IMR-90 (cell line): ENCODE data around the gene PTPRG.

Experiments
- POLR2A ChIP-seq: IDR thresholded peaks from 2 replicates; pipeline ENCODE4 v1.6.1; 2012; ENCODE audit warnings: mild to moderate bottlenecking, low read depth, low read length
- RCOR1 ChIP-seq: IDR thresholded peaks from 2 replicates; pipeline ENCODE4 v1.6.1; 2012; ENCODE audit warnings: mild to moderate bottlenecking, low read length, improper control_type of control experiment; ENCODE audit not compliant: insufficient replicate concordance
- TF ChIP-seq, protein P1 (sequence below): conservative IDR thresholded peaks from 2 replicates; pipeline ENCODE4 v1.5.1; 2012; ENCODE audit warnings: mild to moderate bottlenecking, low read depth, low read length, improper control_type of control experiment

DNA sequence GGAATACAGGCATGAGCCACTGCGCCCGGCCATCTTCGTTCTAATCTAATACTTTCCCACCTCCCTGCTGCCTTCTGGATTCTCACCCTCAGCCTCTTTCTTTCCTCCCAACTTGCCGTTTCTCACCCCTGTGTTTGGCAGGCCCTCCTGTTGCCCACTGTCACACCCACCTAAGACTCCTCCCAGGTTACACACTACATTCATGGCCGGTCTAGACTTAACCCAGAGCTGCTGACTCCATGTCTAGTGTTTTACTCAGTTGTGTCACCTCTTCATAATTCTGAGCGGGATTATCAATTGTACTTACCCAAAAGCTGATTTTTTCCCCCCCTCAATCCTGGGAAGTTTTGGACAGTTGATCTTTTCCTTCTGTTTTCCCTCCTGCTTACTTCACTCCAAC lies 588.2 kb downstream of the PTPRG start:
- TF ChIP-seq, protein P1, sequence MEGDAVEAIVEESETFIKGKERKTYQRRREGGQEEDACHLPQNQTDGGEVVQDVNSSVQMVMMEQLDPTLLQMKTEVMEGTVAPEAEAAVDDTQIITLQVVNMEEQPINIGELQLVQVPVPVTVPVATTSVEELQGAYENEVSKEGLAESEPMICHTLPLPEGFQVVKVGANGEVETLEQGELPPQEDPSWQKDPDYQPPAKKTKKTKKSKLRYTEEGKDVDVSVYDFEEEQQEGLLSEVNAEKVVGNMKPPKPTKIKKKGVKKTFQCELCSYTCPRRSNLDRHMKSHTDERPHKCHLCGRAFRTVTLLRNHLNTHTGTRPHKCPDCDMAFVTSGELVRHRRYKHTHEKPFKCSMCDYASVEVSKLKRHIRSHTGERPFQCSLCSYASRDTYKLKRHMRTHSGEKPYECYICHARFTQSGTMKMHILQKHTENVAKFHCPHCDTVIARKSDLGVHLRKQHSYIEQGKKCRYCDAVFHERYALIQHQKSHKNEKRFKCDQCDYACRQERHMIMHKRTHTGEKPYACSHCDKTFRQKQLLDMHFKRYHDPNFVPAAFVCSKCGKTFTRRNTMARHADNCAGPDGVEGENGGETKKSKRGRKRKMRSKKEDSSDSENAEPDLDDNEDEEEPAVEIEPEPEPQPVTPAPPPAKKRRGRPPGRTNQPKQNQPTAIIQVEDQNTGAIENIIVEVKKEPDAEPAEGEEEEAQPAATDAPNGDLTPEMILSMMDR, result no peak
- no peak for TF ChIP-seq POLR2A
- no peak for TF ChIP-seq RCOR1
